Measurements from ENCODE around the gene LAIR2.

Gene LAIR2

GRCh38 chr19:54475706-54476105 lies 26.9 kb upstream of the LAIR2 start:
- no peak for TF ChIP-seq CTCF (IDR thresholded peaks at IDR 0.05; ENCODE audit: insufficient read depth, missing control alignments)
- no peak for DNase-seq (ENCODE audit: insufficient read length, low spot score)
- FAIRE-seq = no peak

GRCh38 chr19:54477650-54478049 lies 25.0 kb upstream of the LAIR2 start:
- FAIRE-seq (no peak), DNase-seq (ENCODE audit: insufficient read length, low spot score) (no peak)
- TF ChIP-seq CTCF (IDR thresholded peaks at IDR 0.05; ENCODE audit: insufficient read depth, missing control alignments) = peak; percentile 29

GRCh38 chr19:54478677-54479266 lies 23.9 kb upstream of the LAIR2 start:
- DNase-seq (ENCODE audit: insufficient read length, low spot score) = no peak
- FAIRE-seq = no peak
- TF ChIP-seq CTCF (IDR thresholded peaks at IDR 0.05; ENCODE audit: insufficient read depth, missing control alignments) = peak; percentile 66

DNA sequence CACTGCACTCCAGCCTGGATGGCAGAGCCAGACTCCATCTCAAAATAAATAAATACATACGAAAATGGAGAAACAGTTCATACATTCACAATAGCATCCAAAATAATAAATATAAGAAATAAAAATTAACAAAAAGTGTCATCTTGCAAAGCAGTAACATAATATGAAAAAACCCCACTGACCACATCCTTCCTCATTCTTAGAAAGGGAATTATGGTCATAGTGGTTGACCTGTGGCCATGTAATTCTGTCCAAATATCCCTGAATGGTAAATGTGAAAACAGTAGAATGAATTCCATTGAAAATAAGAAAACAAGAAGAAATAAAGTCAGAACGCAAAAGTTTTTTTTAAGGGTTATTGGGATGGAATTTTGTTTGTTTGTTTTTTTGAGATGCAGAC lies 22.6 kb upstream of the LAIR2 start:
- TF ChIP-seq CTCF (IDR thresholded peaks at IDR 0.05; ENCODE audit: insufficient read depth, missing control alignments) = no peak
- no peak for DNase-seq (ENCODE audit: insufficient read length, low spot score)
- no peak for FAIRE-seq

GRCh38 chr19:54481326-54481930 lies 21.2 kb upstream of the LAIR2 start:
- no peak for DNase-seq (ENCODE audit: insufficient read length, low spot score)
- TF ChIP-seq CTCF (IDR thresholded peaks at IDR 0.05; ENCODE audit: insufficient read depth, missing control alignments) = peak; percentile 62
- no peak for FAIRE-seq

- FAIRE-seq (no peak), DNase-seq (ENCODE audit: insufficient read length, low spot score) (no peak)
- no peak for TF ChIP-seq CTCF (IDR thresholded peaks at IDR 0.05; ENCODE audit: insufficient read depth, missing control alignments)
These were observed 19.7 kb upstream of the LAIR2 start for GRCh38 chr19:54482889-54483288.

- DNase-seq (ENCODE audit: insufficient read length, low spot score) (no peak), FAIRE-seq (no peak)
- TF ChIP-seq CTCF (IDR thresholded peaks at IDR 0.05; ENCODE audit: insufficient read depth, missing control alignments) = no peak
These were observed 18.2 kb upstream of the LAIR2 start for GRCh38 chr19:54484451-54484850.
